Measurements from ENCODE around the gene ITGA8.
"Not testable (repeated sequence)": the region's sequence is repeated elsewhere in the genome, so short reads cannot be mapped to it uniquely, and the experiment has no call there.

Gene ITGA8

GRCh38 chr10:15494850-15495506 is 224.7 kb downstream of the ITGA8 start:
- DNase-seq (ENCODE audit: low read depth) = no peak

GRCh38 chr10:15491856-15492642 is 227.7 kb downstream of the ITGA8 start:
- no peak for DNase-seq (ENCODE audit: low read depth)

- DNase-seq (ENCODE audit: low read depth) = no peak
Observed at GRCh38 chr10:15489431-15489830, 230.3 kb downstream of the ITGA8 start.

GRCh38 chr10:15487376-15487775 is 232.3 kb downstream of the ITGA8 start:
- DNase-seq (ENCODE audit: low read depth) = no peak

- DNase-seq (ENCODE audit: low read depth) = no peak
Observed at GRCh38 chr10:15486404-15486803, 233.3 kb downstream of the ITGA8 start.

GRCh38 chr10:15485684-15486316 is 233.9 kb downstream of the ITGA8 start:
- DNase-seq (ENCODE audit: low read depth) = no peak

- DNase-seq (ENCODE audit: low read depth) = no peak
Observed at GRCh38 chr10:15485027-15485426, 234.7 kb downstream of the ITGA8 start.

GRCh38 chr10:15484128-15484527 is 235.6 kb downstream of the ITGA8 start:
- DNase-seq (ENCODE audit: low read depth) = no peak

GRCh38 chr10:15483215-15484075 is 236.3 kb downstream of the ITGA8 start:
- no peak for DNase-seq (ENCODE audit: low read depth)

GRCh38 chr10:15482156-15482555 is 237.6 kb downstream of the ITGA8 start:
- no peak for DNase-seq (ENCODE audit: low read depth)

- no peak for DNase-seq (ENCODE audit: low read depth)
Observed at GRCh38 chr10:15478950-15479349, 240.8 kb downstream of the ITGA8 start.

- DNase-seq (ENCODE audit: low read depth) = no peak
Observed at GRCh38 chr10:15478429-15478828, 241.3 kb downstream of the ITGA8 start.

- DNase-seq (ENCODE audit: low read depth) = no peak
Observed at GRCh38 chr10:15476337-15476736, 243.4 kb downstream of the ITGA8 start.

GRCh38 chr10:15475439-15475838 is 244.3 kb downstream of the ITGA8 start:
- not testable (repeated sequence) for DNase-seq (ENCODE audit: low read depth)

GRCh38 chr10:15474671-15475070 is 245.1 kb downstream of the ITGA8 start:
- no peak for DNase-seq (ENCODE audit: low read depth)

GRCh38 chr10:15473396-15473767 is 246.3 kb downstream of the ITGA8 start:
- no peak for DNase-seq (ENCODE audit: low read depth)

- no peak for DNase-seq (ENCODE audit: low read depth)
Observed at GRCh38 chr10:15472431-15473395, 247.0 kb downstream of the ITGA8 start.

- DNase-seq (ENCODE audit: low read depth) = no peak
Observed at GRCh38 chr10:15472008-15472407, 247.7 kb downstream of the ITGA8 start.

- DNase-seq (ENCODE audit: low read depth) = no peak
Observed at GRCh38 chr10:15469111-15469510, 250.6 kb downstream of the ITGA8 start.

GRCh38 chr10:15464381-15464780 is 255.3 kb downstream of the ITGA8 start:
- DNase-seq (ENCODE audit: low read depth) = no peak
